NT2/D1 (cell line): ENCODE measurements around the gene TMEM115.

Experiments used
- DNase-seq: peaks from one replicate; pipeline ENCODE4 v3.0.0-alpha.2; 2011; ENCODE audit warnings: low read depth, low spot score
- H3K27me3 ChIP-seq: 2 replicates; pipeline ENCODE4 v1.6.0; 2011; ENCODE audit warnings: mild to moderate bottlenecking; ENCODE audit not compliant: insufficient read length, insufficient read depth
- H3K36me3 ChIP-seq: 2 replicates; pipeline ENCODE4 v1.6.1; 2011; ENCODE audit warnings: mild to moderate bottlenecking, low read length, mixed read lengths; ENCODE audit not compliant: insufficient read depth, insufficient read length
- H3K4me1 ChIP-seq: 2 replicates; pipeline ENCODE4 v1.5.1; 2011; ENCODE audit not compliant: insufficient read depth, insufficient read length
- H3K4me3 ChIP-seq: 2 replicates; pipeline ENCODE4 v1.5.1; 2011; ENCODE audit warnings: low read depth; ENCODE audit not compliant: insufficient read length
- H3K9ac ChIP-seq: 2 replicates; pipeline ENCODE4 v1.6.0; 2011; ENCODE audit warnings: low read depth; ENCODE audit not compliant: insufficient read length
- H3K9me3 ChIP-seq: 2 replicates; pipeline ENCODE4 v1.5.1; 2011; ENCODE audit warnings: mild to moderate bottlenecking, low read length; ENCODE audit not compliant: insufficient read depth
- SUZ12 ChIP-seq: IDR thresholded peaks from 2 replicates; pipeline ENCODE4 v1.6.1; 2011; ENCODE audit not compliant: insufficient read length, insufficient read depth; ENCODE audit errors: extremely low read depth
- YY1 ChIP-seq: IDR thresholded peaks from 2 replicates; pipeline ENCODE4 v1.6.1; 2011; ENCODE audit not compliant: insufficient read length, insufficient read depth
- ZNF274 ChIP-seq: IDR thresholded peaks from 2 replicates; pipeline ENCODE4 v1.6.1; 2011; ENCODE audit warnings: mild to moderate bottlenecking, low read depth, low read length

The TMEM115 gene

DNA sequence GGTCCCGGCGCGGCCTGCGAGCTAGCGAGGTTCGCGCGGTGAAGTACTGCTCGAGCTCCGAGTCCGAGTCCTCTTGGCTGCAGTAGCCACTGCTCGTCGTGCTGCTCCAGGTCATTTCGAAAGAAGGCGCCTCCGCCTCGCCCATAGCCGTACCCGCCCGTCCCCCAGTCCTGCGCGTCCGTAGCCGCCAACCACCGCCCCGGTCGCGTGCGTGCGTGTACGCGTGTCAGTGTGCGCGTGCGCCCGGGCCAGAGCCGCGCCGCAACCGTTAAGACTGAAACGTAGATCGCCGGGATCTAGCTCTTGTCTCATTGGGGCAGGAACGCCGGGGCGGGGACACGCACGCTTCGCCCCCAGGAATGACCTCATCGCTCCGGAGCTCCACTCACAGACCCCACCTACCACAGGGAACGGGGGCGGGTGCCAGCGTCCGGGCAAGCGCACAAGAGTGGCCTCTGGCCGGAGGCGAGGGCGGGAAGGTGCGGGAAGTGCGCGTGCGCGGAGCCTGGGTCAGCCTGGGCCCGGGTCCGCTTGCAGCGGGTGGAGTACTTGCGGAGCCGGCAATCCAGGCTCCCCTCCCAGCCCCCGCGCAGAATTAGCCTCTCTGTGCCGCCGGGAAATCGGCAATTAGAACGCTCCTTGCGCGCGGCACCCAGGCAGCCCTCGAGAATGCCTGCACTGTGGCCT lies 22.0 kb downstream of the TMEM115 start:
- Histone ChIP-seq H3K27me3 (peaks cover 11% of the 10 kb centered on the region), H3K4me3 (peak overlapping the region; percentile 96), H3K9ac (peak overlapping the region; percentile 98), H3K4me1 (peaks cover 10% of the 10 kb centered on the region), H3K9me3 (no peaks in the 10 kb centered on the region), H3K36me3 (peaks cover 41% of the 10 kb centered on the region)
- DNase-seq, result peak; percentile 99
- no peak for TF ChIP-seq SUZ12
- no peak for TF ChIP-seq ZNF274
- no peak for TF ChIP-seq YY1

GRCh38 chr3:50336452-50337174 lies 22.7 kb downstream of the TMEM115 start:
- Histone ChIP-seq H3K4me3 (peak overlapping the region; percentile 96), H3K27me3 (peaks cover 9% of the 10 kb centered on the region), H3K4me1 (peaks cover 8% of the 10 kb centered on the region), H3K9me3 (no peaks in the 10 kb centered on the region), H3K9ac (peak overlapping the region; percentile 98), H3K36me3 (peaks cover 48% of the 10 kb centered on the region)
- no peak for TF ChIP-seq ZNF274
- DNase-seq, result no peak

DNA sequence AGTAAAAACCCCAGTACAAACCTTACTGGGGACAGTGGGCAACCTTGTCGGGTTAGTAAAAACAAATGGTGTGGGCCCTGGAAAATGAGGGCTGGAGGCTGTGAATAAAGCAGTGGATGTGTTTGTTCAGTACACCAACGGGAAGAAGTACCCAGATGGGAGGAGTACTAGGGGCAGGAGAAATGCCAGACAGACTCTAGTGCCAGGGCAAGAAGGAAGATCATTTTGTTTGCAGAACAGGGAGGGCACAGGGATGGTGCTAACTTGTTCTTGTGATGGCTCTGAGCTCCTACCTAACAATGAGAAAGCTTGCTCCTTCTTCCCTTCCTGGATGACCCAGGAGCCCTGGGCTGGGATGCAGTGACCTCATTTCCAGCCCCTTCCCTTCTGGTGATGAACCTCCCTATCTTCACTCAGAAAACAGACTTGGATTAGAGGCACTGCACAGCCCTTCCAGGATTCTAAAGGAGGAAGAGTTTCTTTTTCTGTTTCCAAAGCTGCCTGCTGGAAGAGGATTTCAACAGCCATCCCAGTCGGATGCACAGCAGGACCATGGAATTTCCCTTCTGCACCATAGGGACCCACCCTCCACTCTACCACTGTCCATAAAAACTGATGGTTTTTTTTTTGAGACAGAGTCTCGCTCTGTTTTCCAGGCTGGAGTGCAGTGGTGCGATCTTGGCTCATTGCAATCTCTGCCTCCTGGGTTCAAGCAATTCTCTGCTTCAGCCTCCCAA lies 24.8 kb downstream of the TMEM115 start:
- no peaks in the 10 kb centered on the region for H3K27me3 ChIP-seq
- H3K36me3 ChIP-seq, result peaks cover 69% of the 10 kb centered on the region
- no peak overlapping the region for H3K4me3 ChIP-seq
- no peak for TF ChIP-seq ZNF274
- no peak for TF ChIP-seq SUZ12
- no peak for TF ChIP-seq YY1
- no peak for DNase-seq
- peak overlapping the region; percentile 57 for H3K9ac ChIP-seq
- H3K9me3 ChIP-seq, result no peaks in the 10 kb centered on the region
- H3K4me1 ChIP-seq, result peaks cover 4% of the 10 kb centered on the region

GRCh38 chr3:50333744-50334328 lies 25.5 kb downstream of the TMEM115 start:
- Histone ChIP-seq H3K9me3 (no peaks in the 10 kb centered on the region), H3K36me3 (peaks cover 75% of the 10 kb centered on the region), H3K27me3 (no peaks in the 10 kb centered on the region), H3K4me1 (peaks cover 4% of the 10 kb centered on the region), H3K4me3 (no peak overlapping the region), H3K9ac (no peak overlapping the region)
- no peak for TF ChIP-seq YY1
- DNase-seq, result no peak

DNA sequence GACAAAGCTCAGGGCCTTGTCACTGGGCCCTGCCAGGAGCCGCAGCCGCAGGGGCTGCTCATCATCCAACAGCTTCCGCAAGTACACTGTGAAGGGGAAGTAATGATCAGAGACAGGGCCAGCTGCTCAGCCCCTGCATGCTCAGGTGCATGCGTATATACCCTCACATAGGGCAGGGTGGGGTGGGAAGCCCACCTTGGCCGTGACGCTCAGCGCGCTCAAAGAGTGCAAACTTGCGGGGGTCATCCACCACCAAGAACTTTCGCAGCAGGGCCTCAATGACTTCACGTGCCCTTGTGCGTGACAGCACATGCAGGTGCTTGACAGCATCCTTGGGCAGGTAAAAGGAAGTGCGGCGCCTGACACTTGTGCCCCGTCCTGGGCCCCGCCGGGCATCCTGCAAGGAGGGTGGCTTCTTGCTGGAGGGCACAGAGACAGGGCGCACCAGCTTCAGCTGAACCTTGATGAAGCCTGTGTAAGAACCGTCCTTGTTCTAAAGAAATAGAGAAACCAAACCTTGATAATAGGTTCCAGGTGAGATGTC lies 27.9 kb downstream of the TMEM115 start:
- Histone ChIP-seq H3K4me1 (no peaks in the 10 kb centered on the region), H3K9ac (no peak overlapping the region), H3K4me3 (no peak overlapping the region), H3K27me3 (no peaks in the 10 kb centered on the region), H3K36me3 (peaks cover 80% of the 10 kb centered on the region), H3K9me3 (no peaks in the 10 kb centered on the region)
- no peak for DNase-seq
- no peak for TF ChIP-seq YY1
- no peak for TF ChIP-seq SUZ12
- TF ChIP-seq ZNF274, result no peak

DNA sequence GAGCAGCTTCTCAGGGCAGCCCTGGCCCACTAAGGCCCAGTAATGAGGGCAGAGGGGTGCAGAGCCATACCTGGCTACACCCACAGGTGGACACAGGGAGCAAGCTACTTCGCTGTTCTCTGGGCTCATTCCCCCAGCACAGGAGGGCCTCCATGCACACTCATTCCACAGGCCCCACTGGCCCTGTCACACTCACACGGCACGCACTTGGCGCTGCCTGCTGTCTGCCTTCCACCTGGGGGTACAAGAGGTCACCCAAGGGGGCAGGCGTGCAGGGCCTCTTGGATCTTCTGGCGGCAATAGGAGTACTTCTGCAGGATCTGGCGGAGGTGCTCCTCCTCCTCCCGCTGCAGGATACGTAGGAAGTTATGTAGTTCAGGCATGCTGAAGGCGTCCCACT lies 29.0 kb downstream of the TMEM115 start:
- Histone ChIP-seq H3K36me3 (peaks cover 80% of the 10 kb centered on the region), H3K9ac (no peak overlapping the region), H3K4me3 (no peak overlapping the region), H3K4me1 (no peaks in the 10 kb centered on the region), H3K27me3 (no peaks in the 10 kb centered on the region), H3K9me3 (no peaks in the 10 kb centered on the region)
- no peak for DNase-seq
- TF ChIP-seq ZNF274 (no peak), SUZ12 (no peak), YY1 (no peak)
